ENCODE data around the gene SCNN1G. TPM values are rescaled to one million over a fixed set of nuclear protein-coding genes. Genes with fewer than 3 reads are reported as not detected.
"Not testable (repeated sequence)": the region's sequence is repeated elsewhere in the genome, so short reads cannot be mapped to it uniquely, and the experiment has no call there.

Gene SCNN1G
- total RNA-seq, 1 donor: not detected

DNA sequence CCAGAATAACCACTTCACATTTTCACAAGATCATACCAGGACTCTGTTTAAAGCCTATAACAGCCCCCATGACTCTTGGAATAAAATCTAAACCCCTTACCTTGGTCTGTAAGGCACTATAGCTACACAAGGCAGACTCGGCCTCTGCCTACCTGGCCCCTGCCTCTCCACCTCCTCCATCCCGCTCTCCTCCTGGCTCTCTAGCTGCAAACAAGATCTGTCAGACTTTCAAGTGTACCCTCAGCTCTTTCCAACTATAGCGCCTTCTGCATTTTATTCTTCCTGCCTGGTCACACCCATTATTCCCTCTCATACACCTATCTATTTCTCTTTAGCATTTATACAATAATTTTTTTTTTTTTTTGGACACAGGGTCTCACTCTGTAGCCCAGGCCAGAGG lies 41.5 kb upstream of the SCNN1G start:
- H3K4me3 ChIP-seq (ENCODE audit: low read depth, low read length): no peak overlapping the region
- DNase-seq (ENCODE audit: low read depth): no peak
- TF ChIP-seq, protein P1, sequence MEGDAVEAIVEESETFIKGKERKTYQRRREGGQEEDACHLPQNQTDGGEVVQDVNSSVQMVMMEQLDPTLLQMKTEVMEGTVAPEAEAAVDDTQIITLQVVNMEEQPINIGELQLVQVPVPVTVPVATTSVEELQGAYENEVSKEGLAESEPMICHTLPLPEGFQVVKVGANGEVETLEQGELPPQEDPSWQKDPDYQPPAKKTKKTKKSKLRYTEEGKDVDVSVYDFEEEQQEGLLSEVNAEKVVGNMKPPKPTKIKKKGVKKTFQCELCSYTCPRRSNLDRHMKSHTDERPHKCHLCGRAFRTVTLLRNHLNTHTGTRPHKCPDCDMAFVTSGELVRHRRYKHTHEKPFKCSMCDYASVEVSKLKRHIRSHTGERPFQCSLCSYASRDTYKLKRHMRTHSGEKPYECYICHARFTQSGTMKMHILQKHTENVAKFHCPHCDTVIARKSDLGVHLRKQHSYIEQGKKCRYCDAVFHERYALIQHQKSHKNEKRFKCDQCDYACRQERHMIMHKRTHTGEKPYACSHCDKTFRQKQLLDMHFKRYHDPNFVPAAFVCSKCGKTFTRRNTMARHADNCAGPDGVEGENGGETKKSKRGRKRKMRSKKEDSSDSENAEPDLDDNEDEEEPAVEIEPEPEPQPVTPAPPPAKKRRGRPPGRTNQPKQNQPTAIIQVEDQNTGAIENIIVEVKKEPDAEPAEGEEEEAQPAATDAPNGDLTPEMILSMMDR (IDR thresholded peaks at IDR 0.05; ENCODE audit: insufficient read depth, low read depth, low read length): no peak

DNA sequence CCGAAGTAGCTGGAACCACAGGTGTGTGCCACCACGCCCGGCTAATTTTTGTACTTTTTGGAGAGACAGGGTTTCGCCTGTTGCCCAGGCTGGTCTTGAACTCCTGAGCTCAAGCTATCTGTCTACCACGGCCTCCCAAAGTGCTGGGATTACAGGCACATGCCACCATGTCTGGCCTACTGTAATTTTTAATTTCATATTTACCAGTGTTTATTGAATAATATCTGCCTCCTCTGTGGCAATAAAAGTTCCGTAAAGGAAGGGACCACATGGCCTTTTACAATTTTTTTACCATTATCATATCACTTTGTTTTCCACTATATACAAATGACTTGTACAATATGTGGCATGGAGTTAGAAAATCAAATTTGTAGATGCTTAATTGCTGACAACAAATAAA lies 41.0 kb upstream of the SCNN1G start:
- no peak for DNase-seq (ENCODE audit: low read depth)
- no peak overlapping the region for H3K4me3 ChIP-seq (ENCODE audit: low read depth, low read length)
- TF ChIP-seq, protein P1 (IDR thresholded peaks at IDR 0.05; ENCODE audit: insufficient read depth, low read depth, low read length): no peak

DNA sequence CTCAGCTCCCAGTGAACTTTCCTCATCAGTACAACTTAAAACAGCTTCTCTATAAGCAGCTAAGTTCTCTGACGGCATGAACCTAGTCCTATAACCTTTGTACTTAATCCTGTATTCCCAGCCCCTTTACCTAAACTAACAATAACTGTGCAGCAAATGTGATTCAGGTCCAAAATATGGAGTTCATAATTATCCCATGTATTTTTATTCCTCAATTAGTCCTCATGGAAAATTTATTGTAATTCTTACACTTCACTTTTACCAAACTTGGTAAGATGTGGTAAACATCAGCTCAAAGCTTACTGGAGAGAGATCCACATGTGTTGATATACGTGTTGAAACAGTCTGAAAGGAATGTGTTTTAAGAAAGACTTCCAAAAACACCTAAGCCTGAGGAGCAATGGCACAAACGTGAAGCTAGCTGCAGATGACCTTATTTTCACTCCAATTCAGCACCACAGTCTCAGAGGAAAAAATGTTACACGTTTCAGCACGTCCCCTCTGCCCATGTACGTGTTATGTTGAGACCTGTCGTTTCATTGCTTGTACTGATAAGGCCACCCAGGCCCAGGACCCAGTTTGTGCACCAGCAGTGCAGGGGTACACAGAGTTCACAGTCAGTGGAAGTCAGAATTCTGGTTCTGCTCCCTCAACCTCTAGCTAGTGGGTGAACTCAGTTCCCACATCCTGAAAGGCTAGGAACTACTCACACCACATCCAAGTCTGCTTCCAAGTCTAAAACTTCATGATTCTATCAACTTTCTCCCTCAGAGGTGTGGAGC lies 40.4 kb upstream of the SCNN1G start:
- TF ChIP-seq, protein P1 (IDR thresholded peaks at IDR 0.05; ENCODE audit: insufficient read depth, low read depth, low read length): no peak
- no peak overlapping the region for H3K4me3 ChIP-seq (ENCODE audit: low read depth, low read length)
- DNase-seq (ENCODE audit: low read depth): peak; percentile 51

DNA sequence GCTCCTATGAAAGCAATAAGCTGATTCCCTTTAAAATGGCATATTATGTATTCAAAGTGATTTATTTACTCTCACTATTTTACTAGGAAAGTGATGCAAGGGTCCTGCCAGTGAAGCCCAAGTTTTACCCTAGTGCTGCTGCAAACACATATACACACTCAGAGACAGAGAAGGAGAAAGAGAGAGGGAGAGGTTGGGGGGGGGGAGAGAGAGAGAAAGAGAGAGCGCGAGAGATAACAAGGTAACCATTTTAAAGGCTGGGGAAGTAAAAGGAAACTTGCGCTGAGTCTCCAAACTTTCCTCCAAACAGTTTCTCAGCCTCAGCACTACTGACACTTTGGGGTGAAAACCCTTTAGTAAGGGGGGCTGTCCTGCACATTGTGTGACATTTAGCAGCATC lies 39.2 kb upstream of the SCNN1G start:
- H3K4me3 ChIP-seq (ENCODE audit: low read depth, low read length): no peak overlapping the region
- no peak for DNase-seq (ENCODE audit: low read depth)
- TF ChIP-seq, protein P1 (IDR thresholded peaks at IDR 0.05; ENCODE audit: insufficient read depth, low read depth, low read length): no peak

DNA sequence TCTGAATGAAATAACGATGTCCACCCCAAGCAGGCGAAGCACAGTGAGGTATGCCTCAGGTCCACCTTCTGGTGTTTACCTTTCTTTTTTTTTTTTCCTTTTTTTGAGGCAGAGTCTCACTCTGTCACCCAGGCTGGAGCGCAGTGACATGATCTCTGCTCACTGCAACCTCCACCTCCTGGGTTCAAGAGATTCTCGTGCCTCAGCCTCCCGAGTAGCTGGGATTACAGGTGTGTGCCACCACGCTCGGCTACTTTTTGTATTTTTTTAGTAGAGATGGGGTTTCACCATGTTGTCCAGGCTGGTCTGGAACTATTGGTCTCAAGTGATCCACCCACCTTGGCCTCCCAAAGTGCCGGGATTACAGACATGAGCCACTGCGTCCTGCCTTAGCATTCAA lies 38.2 kb upstream of the SCNN1G start:
- H3K4me3 ChIP-seq (ENCODE audit: low read depth, low read length); DNase-seq (ENCODE audit: low read depth): not testable (repeated sequence)

DNA sequence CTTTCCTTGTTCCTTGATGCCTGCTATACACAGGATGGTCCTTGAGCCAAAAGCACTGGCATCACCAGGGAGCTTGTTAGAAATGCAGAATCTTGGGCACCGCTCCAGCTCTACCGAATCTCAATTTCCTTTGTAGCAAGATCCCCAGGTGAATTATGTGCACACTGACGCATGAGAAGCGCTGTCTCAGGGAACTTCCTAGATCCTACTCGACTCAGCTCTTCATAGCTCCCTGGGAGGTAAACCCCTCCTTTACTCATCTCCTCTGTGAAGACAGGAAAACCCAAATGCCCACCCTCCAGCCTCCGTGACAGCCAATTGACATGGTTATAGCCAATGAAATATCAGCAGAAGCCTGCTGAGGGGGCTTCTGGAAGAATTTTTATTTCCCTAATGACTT lies 37.4 kb upstream of the SCNN1G start:
- DNase-seq (ENCODE audit: low read depth): no peak
- H3K4me3 ChIP-seq (ENCODE audit: low read depth, low read length): no peak overlapping the region
- TF ChIP-seq, protein P1 (IDR thresholded peaks at IDR 0.05; ENCODE audit: insufficient read depth, low read depth, low read length): no peak

DNA sequence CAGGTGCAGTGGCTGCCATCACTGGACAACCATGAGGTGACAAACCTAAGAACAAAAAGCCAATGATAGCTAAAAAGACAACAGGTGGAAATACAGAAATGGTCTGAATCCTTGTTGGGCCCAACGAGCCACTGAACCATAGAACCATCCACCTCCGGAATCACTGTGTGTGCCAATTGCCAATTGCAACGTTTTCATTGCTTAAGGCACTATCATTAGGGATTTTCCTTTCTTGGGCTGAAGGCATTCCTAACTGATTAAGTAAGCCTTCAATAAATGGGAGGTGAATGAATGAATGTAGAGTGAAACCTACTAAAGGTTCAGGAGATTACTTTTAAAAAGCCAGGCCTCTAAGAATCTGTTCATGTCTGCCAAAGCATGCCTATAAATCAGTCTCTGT lies 36.9 kb upstream of the SCNN1G start:
- peak; percentile 61 for DNase-seq (ENCODE audit: low read depth)
- TF ChIP-seq, protein P1 (IDR thresholded peaks at IDR 0.05; ENCODE audit: insufficient read depth, low read depth, low read length): no peak
- no peak overlapping the region for H3K4me3 ChIP-seq (ENCODE audit: low read depth, low read length)
